IMR-90 (cell line): ENCODE data around the gene KRTCAP2. TPM values are rescaled to one million over a fixed set of nuclear protein-coding genes. Genes with fewer than 3 reads are reported as not detected.

ENCODE experiments used
- ATAC-seq: fragments of 200-7000 bp; cut with Tn5 transposase; 2 replicates; pipeline ENCODE4 v1.9.1; 2020; ENCODE audit warnings: low read depth, mild to moderate bottlenecking, moderate library complexity
- BruUV-seq: library from RNA; stranded (reverse); fragments of 400-500 nt; replicated peaks from 2 replicates; lab custom pipeline; 2021; lab: Mats Ljungman, UMichigan
- CTCF ChIA-PET: fragments of 300-600 bp; formaldehyde crosslinking; extraction: SDS; loops from one replicate; lab custom pipeline; 2021; ENCODE audit warnings: antibody characterized with exemption; lab: Yijun Ruan, JAX
- POLR2A ChIA-PET: fragments of 300-600 bp; sonication (Branson Sonifier 250); formaldehyde crosslinking; loops from one replicate; lab custom pipeline; 2022; ENCODE audit warnings: antibody characterized with exemption; ENCODE audit not compliant: unreplicated experiment; lab: Charles Lee
- DNase-seq: peaks from one replicate; pipeline ENCODE4 v3.0.0; 2013
- H2AFZ ChIP-seq: replicated peaks from 2 replicates; pipeline ENCODE3; 2013; ENCODE audit warnings: low read length, mild to moderate bottlenecking; ENCODE audit not compliant: poor library complexity
- H2AK5ac ChIP-seq: 2 replicates; pipeline ENCODE4 v1.6.1; 2013; ENCODE audit warnings: low read depth, low read length, inconsistent platforms
- H2AK9ac ChIP-seq: replicated peaks from 2 replicates; pipeline ENCODE3; 2013; ENCODE audit warnings: mild to moderate bottlenecking, low read depth, low read length, moderate library complexity; ENCODE audit not compliant: poor library complexity
- H2BK120ac ChIP-seq: 2 replicates; pipeline ENCODE4 v1.6.1; 2013; ENCODE audit warnings: low read depth, low read length, inconsistent platforms
- H2BK15ac ChIP-seq: 3 replicates; pipeline ENCODE4 v1.6.1; 2013; ENCODE audit warnings: low read depth, low read length, inconsistent platforms
- H2BK20ac ChIP-seq: 2 replicates; pipeline ENCODE4 v1.6.1; 2013; ENCODE audit warnings: low read depth, mild to moderate bottlenecking, inconsistent platforms, low read length, moderate library complexity
- H2BK5ac ChIP-seq: 2 replicates; pipeline ENCODE4 v1.6.1; 2013; ENCODE audit warnings: mild to moderate bottlenecking, low read depth, low read length, inconsistent platforms; ENCODE audit not compliant: poor library complexity, severe bottlenecking
- H3K14ac ChIP-seq: replicated peaks from 2 replicates; pipeline ENCODE4 v1.6.1; 2013; ENCODE audit warnings: low read depth, low read length, inconsistent platforms
- H3K18ac ChIP-seq: 2 replicates; pipeline ENCODE4 v1.6.1; 2013; ENCODE audit warnings: low read depth, low read length, control low read depth
- H3K23ac ChIP-seq: 2 replicates; pipeline ENCODE4 v1.6.1; 2013; ENCODE audit warnings: low read depth, low read length, inconsistent platforms
- H3K27ac ChIP-seq: 2 replicates; pipeline ENCODE4 v1.5.1; 2013; ENCODE audit warnings: mild to moderate bottlenecking, control low read depth, low read length; ENCODE audit not compliant: insufficient read depth
- H3K27me3 ChIP-seq: 2 replicates; pipeline ENCODE4 v1.6.1; 2013; ENCODE audit warnings: low read length; ENCODE audit not compliant: control insufficient read depth, insufficient read depth
- H3K36me3 ChIP-seq: 2 replicates; pipeline ENCODE4 v1.6.1; 2013; ENCODE audit warnings: low read length, mixed read lengths; ENCODE audit not compliant: control insufficient read depth, insufficient read depth
- H3K4ac ChIP-seq: 2 replicates; pipeline ENCODE4 v1.6.1; 2013; ENCODE audit warnings: low read depth, low read length, inconsistent platforms
- H3K4me1 ChIP-seq: 2 replicates; pipeline ENCODE4 v1.6.1; 2013; ENCODE audit warnings: low read length, mixed read lengths; ENCODE audit not compliant: control insufficient read depth, insufficient read depth
- H3K4me2 ChIP-seq: 2 replicates; pipeline ENCODE4 v1.6.1; 2013; ENCODE audit warnings: low read depth, mild to moderate bottlenecking, control low read depth, low read length, moderate library complexity
- H3K4me3 ChIP-seq: 2 replicates; pipeline ENCODE4 v1.5.1; 2013; ENCODE audit warnings: low read depth, mild to moderate bottlenecking, control low read depth, low read length, moderate library complexity; ENCODE audit not compliant: insufficient read depth
- H3K56ac ChIP-seq: 2 replicates; pipeline ENCODE4 v1.6.1; 2013; ENCODE audit warnings: low read length, inconsistent platforms; ENCODE audit not compliant: insufficient read depth; ENCODE audit errors: extremely low read depth
- H3K79me1 ChIP-seq, 2 experiments: 2 replicates each; pipeline ENCODE4 v1.6.1; 2013; ENCODE audit warnings: low read length in 2 of 2, inconsistent platforms in 1 of 2, low read depth in 1 of 2
- H3K9ac ChIP-seq: 2 replicates; pipeline ENCODE4 v1.6.1; 2013; ENCODE audit warnings: low read depth, low read length, control low read depth
- H3K9me1 ChIP-seq: 2 replicates; pipeline ENCODE4 v1.6.1; 2013; ENCODE audit warnings: low read length, inconsistent platforms; ENCODE audit not compliant: insufficient read depth
- H3K9me3 ChIP-seq: 2 replicates; pipeline ENCODE4 v1.6.1; 2013; ENCODE audit warnings: low read length; ENCODE audit not compliant: control insufficient read depth, insufficient read depth
- H4K20me1 ChIP-seq: 2 replicates; pipeline ENCODE4 v1.6.1; 2013; ENCODE audit warnings: low read length, inconsistent platforms; ENCODE audit not compliant: insufficient read depth
- H4K5ac ChIP-seq: 2 replicates; pipeline ENCODE4 v1.6.1; 2013; ENCODE audit warnings: mild to moderate bottlenecking, low read depth, low read length, control low read depth
- H4K8ac ChIP-seq, 2 experiments: 2 replicates each; pipeline ENCODE4 v1.6.1; 2013; ENCODE audit warnings: low read depth in 2 of 2, low read length in 2 of 2, control low read depth in 1 of 2, inconsistent platforms in 1 of 2
- H4K91ac ChIP-seq: 2 replicates; pipeline ENCODE4 v1.6.1; 2013; ENCODE audit warnings: low read depth, low read length, inconsistent platforms; ENCODE audit not compliant: insufficient read depth
- BHLHE40 ChIP-seq: fragments of 150-350 bp; IDR thresholded peaks from 2 replicates; pipeline ENCODE4 v1.6.1; 2016; ENCODE audit warnings: mild to moderate bottlenecking, low read depth, low read length
- CEBPB ChIP-seq: IDR thresholded peaks from 2 replicates; pipeline ENCODE4 v1.6.1; 2012; ENCODE audit warnings: low read depth, low read length, improper control_type of control experiment
- CHD1 ChIP-seq: IDR thresholded peaks from 2 replicates; pipeline ENCODE4 v1.6.1; 2012; ENCODE audit warnings: low read depth, low read length, improper control_type of control experiment
- MAFK ChIP-seq: IDR thresholded peaks from 2 replicates; pipeline ENCODE4 v1.6.1; 2012; ENCODE audit warnings: low read depth, low read length, improper control_type of control experiment
- MAZ ChIP-seq: IDR thresholded peaks from 2 replicates; pipeline ENCODE4 v1.6.1; 2012; ENCODE audit warnings: low read depth, mild to moderate bottlenecking, low read length, improper control_type of control experiment, moderate library complexity, borderline replicate concordance
- MXI1 ChIP-seq: IDR thresholded peaks from 2 replicates; pipeline ENCODE4 v1.6.1; 2012; ENCODE audit warnings: low read depth, mild to moderate bottlenecking, low read length, moderate library complexity, borderline replicate concordance
- NFE2L2 ChIP-seq: fragments of 150-350 bp; IDR thresholded peaks from 2 replicates; pipeline ENCODE4 v1.6.1; 2016; ENCODE audit warnings: low read depth, mild to moderate bottlenecking, low read length
- POLR2A ChIP-seq: IDR thresholded peaks from 2 replicates; pipeline ENCODE4 v1.6.1; 2012; ENCODE audit warnings: mild to moderate bottlenecking, low read depth, low read length
- RAD21 ChIP-seq: IDR thresholded peaks from 2 replicates; pipeline ENCODE4 v1.6.1; 2012; ENCODE audit warnings: low read length, improper control_type of control experiment
- RCOR1 ChIP-seq: IDR thresholded peaks from 2 replicates; pipeline ENCODE4 v1.6.1; 2012; ENCODE audit warnings: mild to moderate bottlenecking, low read length, improper control_type of control experiment; ENCODE audit not compliant: insufficient replicate concordance
- SMC3 ChIP-seq: fragments of 150-350 bp; IDR thresholded peaks from 2 replicates; pipeline ENCODE4 v1.6.1; 2016; ENCODE audit warnings: low read depth, mild to moderate bottlenecking, antibody characterized with exemption, low read length, moderate library complexity
- WGBS, 2 experiments: methylation state at CpG; one replicate each; pipeline versions ENCODE4 v1.1.5 to v1.1.7; 2013; ENCODE audit warnings: missing lambda C conversion rate in 2 of 2; ENCODE audit not compliant: insufficient read length in 1 of 2; ENCODE audit errors: extremely low coverage in 2 of 2; 5-methylcytosine and 5-hydroxymethylcytosine counted together
- dilution Hi-C: fragments of 300-500 bp; cut with HindIII; formaldehyde crosslinking; loops from one replicate; pipeline ENCODE4 v1.14.3; 2018; ENCODE audit warnings: low sequenced_read_pairs; ENCODE audit not compliant: unreplicated experiment
- in situ Hi-C: fragments of 300-500 bp; cut with MboI; formaldehyde crosslinking; loops from 3 replicates; pipeline ENCODE4 v1.14.3; 2019; ENCODE audit warnings: low sequenced_read_pairs, inconsistent platforms, mixed read lengths
- intact Hi-C: fragments of 100-400 bp; cut with micrococcal nuclease; formaldehyde crosslinking; loops from 2 replicates; pipeline ENCODE4 v1.10.0; 2022
- polyA plus RNA-seq, 3 experiments: library from polyadenylated mRNA; depleted of rRNA; stranded (reverse); fragments of >200 nt; gene quantifications; 2 replicates each; pipeline ENCODE4 v1.2.3, GENCODE V29; 2012; ENCODE audit warnings: low replicate concordance in 1 of 3
- total RNA-seq: library from RNA; depleted of rRNA; stranded (reverse); fragments of >200 nt; gene quantifications from 2 replicates; pipeline ENCODE4 v1.2.3, GENCODE V29; 2012
- TF ChIP-seq, protein P1 (sequence below): fragments of 150-350 bp; IDR thresholded peaks from 2 replicates; pipeline ENCODE4 v1.6.1; 2017; ENCODE audit warnings: mild to moderate bottlenecking, antibody characterized with exemption, low read length, low read depth
- TF ChIP-seq, protein P2 (sequence below): fragments of 150-350 bp; IDR thresholded peaks from 2 replicates; pipeline ENCODE4 v1.6.1; 2016; ENCODE audit warnings: low read depth, mild to moderate bottlenecking, low read length, moderate library complexity, borderline replicate concordance
- TF ChIP-seq, protein P3 (sequence below): conservative IDR thresholded peaks from 2 replicates; pipeline ENCODE4 v1.5.1; 2012; ENCODE audit warnings: mild to moderate bottlenecking, low read depth, low read length, improper control_type of control experiment

The KRTCAP2 gene
- total and polyA plus RNA-seq, 2 of the 4 experiments (the other 2 are of a cell fraction): 76.7 to 232 TPM

DNA sequence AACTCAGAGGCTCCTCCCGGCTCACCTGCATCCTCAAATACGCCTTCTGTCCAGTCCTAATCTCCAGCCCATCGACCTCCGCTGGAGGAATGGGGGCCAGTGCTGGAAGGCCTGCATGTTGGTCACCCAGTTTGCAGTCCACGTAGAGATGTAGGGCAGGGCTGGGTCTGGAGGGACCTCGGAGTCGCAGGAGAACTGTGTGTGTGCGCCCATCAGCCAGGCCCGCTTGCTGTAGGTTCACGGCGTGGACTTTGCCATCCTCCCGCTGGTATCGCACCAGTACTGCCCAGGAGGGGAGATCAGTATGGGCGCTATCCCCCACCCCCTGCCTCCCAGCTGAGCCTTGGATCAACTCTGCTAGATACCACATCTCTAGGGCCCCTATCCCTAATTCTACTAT lies 31.9 kb upstream of the KRTCAP2 start:
- Histone ChIP-seq H3K79me1 (peaks cover 7 to 18% of the 10 kb centered on the region in 2 experiments; a peak in 3 of 4 replicates), H3K9ac (no peak overlapping the region), H3K27ac (no peak overlapping the region), H3K4me2 (no peak overlapping the region), H2AFZ (no peak overlapping the region), H3K4ac (no peak overlapping the region), H2BK15ac (no peak overlapping the region), H3K27me3 (no peaks in the 10 kb centered on the region), H2AK9ac (no peak overlapping the region), H3K9me3 (no peaks in the 10 kb centered on the region), H4K8ac (no peak overlapping the region), H3K23ac (no peak overlapping the region), H2BK5ac (no peak overlapping the region), H3K9me1 (no peaks in the 10 kb centered on the region), H3K4me3 (no peak overlapping the region), H4K91ac (no peak overlapping the region), H3K56ac (no peak overlapping the region), H3K18ac (no peak overlapping the region), H2AK5ac (no peak overlapping the region), H3K36me3 (peaks cover 10% of the 10 kb centered on the region; the same call in 1 of the 2 replicates), H3K14ac (no peak overlapping the region), H4K5ac (no peak overlapping the region), H3K4me1 (peaks cover 15% of the 10 kb centered on the region), H4K20me1 (no peaks in the 10 kb centered on the region), H2BK20ac (no peak overlapping the region), H2BK120ac (no peak overlapping the region)
- in situ Hi-C loops (no loop called here), dilution Hi-C loops (no loop called here), intact Hi-C loops (loop anchor here (10.0 kb wide), 2 partner anchors 120 to 390 kb away; partner anchors contain the start of gene RUSC1)
- WGBS, 2 experiments: no CpG with 5 or more reads among the region's 14 CpGs
- no peak for ATAC-seq
- no peak for DNase-seq
- TF ChIP-seq NFE2L2 (no peak), MAZ (no peak), SMC3 (no peak), POLR2A (no peak), BHLHE40 (no peak), CHD1 (no peak), CEBPB (no peak), RAD21 (no peak), RCOR1 (no peak), MXI1 (no peak), MAFK (no peak)
- TF ChIP-seq, protein P1, sequence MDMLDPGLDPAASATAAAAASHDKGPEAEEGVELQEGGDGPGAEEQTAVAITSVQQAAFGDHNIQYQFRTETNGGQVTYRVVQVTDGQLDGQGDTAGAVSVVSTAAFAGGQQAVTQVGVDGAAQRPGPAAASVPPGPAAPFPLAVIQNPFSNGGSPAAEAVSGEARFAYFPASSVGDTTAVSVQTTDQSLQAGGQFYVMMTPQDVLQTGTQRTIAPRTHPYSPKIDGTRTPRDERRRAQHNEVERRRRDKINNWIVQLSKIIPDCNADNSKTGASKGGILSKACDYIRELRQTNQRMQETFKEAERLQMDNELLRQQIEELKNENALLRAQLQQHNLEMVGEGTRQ: no peak
- TF ChIP-seq, protein P2, sequence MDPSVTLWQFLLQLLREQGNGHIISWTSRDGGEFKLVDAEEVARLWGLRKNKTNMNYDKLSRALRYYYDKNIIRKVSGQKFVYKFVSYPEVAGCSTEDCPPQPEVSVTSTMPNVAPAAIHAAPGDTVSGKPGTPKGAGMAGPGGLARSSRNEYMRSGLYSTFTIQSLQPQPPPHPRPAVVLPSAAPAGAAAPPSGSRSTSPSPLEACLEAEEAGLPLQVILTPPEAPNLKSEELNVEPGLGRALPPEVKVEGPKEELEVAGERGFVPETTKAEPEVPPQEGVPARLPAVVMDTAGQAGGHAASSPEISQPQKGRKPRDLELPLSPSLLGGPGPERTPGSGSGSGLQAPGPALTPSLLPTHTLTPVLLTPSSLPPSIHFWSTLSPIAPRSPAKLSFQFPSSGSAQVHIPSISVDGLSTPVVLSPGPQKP: no peak
- TF ChIP-seq, protein P3, sequence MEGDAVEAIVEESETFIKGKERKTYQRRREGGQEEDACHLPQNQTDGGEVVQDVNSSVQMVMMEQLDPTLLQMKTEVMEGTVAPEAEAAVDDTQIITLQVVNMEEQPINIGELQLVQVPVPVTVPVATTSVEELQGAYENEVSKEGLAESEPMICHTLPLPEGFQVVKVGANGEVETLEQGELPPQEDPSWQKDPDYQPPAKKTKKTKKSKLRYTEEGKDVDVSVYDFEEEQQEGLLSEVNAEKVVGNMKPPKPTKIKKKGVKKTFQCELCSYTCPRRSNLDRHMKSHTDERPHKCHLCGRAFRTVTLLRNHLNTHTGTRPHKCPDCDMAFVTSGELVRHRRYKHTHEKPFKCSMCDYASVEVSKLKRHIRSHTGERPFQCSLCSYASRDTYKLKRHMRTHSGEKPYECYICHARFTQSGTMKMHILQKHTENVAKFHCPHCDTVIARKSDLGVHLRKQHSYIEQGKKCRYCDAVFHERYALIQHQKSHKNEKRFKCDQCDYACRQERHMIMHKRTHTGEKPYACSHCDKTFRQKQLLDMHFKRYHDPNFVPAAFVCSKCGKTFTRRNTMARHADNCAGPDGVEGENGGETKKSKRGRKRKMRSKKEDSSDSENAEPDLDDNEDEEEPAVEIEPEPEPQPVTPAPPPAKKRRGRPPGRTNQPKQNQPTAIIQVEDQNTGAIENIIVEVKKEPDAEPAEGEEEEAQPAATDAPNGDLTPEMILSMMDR: no peak
- CTCF ChIA-PET: no interaction called here
- POLR2A ChIA-PET: no interaction called here
- BruUV-seq: no TSS peak
